Measurements from ENCODE around the gene CDK5RAP2.
"Not testable (repeated sequence)": the region's sequence is repeated elsewhere in the genome, so short reads cannot be mapped to it uniquely, and the experiment has no call there.

Gene CDK5RAP2

GRCh38 chr9:120513825-120514396 lies 66.1 kb downstream of the CDK5RAP2 start:
- DNase-seq (ENCODE audit: low read depth in 2 of 2): no peak

DNA sequence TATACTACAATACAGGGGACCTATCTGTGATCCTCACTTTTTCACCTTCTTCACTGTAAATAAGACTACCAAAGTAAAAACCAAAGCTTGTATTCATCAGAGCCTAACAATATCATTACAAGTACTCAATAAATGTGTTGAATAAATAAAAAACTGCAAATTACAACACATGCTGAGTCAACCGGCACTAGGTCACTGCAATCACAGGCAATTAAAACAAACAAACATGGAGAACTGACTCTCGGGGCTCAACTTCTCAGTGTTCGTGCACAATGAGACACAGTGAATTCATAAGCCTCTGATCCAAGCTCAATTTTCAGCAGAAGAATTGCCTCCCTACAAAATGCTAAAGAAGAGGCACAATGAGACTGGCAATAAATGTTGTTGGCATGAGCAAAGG lies 69.2 kb downstream of the CDK5RAP2 start:
- DNase-seq (ENCODE audit: low read depth in 2 of 2): no peak

DNA sequence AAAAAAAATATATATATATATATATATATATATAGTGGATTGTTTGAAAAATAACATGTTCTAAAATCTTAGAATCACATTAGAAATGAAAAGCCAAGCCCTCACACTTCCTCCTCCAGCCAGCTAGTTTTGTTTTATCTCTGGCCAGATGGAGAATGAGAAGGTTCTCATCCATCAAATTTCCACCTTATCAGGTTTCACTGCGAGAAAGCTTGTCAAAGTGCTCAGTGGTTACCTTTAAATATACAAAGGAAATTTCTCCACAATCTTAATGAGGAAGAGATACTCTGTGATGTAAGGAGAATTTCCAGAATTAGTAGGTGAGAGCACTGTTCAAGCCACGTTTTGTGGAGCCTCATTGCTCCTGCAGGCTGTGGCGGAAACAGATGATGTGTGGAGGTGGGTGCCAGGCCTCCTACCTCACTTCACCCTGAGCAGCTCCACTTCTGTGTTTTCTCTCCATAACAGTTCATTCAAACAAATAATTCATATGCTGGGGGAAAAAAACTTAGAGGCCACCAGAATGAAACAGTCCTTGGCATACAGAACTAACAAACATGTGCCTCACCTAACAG lies 71.9 kb downstream of the CDK5RAP2 start:
- DNase-seq (ENCODE audit: low read depth in 2 of 2): no peak

DNA sequence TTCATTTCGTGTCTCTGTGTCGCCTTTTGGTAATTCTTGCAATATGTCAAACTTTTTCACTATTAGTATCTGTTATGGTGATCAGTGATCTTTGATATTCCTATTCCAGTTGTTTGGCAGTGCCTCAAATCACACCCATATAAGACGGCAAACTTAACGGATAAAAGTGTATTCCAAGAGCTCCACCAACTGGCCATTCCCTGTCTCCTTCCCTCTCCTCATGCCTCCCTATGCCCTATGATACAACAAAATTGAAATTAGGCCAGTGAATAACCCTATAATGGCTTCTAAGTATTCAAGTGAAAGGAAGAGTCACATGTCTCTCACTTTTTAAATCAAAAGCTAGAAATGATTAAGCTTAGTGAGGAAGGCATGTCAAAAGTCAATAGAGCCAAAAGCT lies 74.8 kb downstream of the CDK5RAP2 start:
- DNase-seq (ENCODE audit: low read depth in 2 of 2): no peak

GRCh38 chr9:120500733-120501132 lies 79.2 kb downstream of the CDK5RAP2 start:
- no peak for DNase-seq (ENCODE audit: low read depth in 2 of 2)

DNA sequence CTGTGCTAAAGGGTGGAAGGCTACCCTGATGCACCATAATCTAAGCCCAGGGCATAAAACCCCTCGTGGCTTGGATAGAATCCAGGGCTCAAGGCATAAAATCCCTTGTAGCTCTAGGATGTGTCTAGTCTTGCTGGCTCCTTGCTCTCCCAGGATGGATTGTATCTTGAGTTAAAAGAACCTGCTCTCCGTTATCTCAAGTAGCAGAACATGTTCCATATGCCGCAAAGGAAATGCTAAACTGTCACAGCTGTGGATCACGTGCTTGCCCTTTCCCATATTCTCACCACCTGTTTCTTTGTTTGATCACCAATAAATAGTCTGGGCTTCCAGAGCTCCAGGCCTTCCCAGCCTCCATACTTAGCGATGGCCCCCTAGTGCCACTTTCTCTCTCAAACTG lies 82.1 kb downstream of the CDK5RAP2 start:
- not testable (repeated sequence) for DNase-seq (ENCODE audit: low read depth in 2 of 2)

GRCh38 chr9:120496438-120496837 lies 83.5 kb downstream of the CDK5RAP2 start:
- not testable (repeated sequence) for DNase-seq (ENCODE audit: low read depth in 2 of 2)

DNA sequence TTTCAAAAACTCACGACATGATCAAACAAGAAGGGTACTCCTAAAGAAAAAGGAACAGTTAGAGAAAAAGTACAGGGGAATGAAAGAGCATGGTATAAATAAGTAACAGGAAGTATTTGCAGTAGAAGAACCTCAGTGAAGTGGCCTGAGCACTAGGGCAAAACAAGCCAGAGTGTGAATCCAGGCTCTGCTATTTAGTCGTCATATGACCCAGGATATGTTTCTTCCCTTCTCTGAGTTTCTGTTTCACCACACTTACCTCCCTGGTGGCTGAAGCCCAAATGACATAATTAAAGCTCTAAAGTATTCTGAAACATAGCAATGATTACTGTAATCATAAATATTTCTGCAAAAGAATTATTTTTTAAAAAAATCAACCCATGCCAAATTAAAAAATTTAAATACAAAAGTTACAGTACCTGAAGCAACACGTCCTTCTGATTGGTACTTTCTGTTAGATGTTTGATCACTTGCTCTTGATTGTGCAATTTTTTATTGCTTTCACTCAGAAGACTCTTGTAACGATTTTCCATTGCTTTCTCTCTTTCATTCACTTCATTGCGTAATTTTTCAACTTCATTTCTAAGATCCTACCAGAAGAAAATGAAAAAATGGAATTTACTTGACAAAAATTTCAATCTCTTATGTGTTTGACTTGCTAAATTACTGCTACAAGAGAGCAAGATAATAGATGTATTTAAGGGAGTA lies 88.9 kb downstream of the CDK5RAP2 start:
- no peak for DNase-seq (ENCODE audit: low read depth in 2 of 2)

DNA sequence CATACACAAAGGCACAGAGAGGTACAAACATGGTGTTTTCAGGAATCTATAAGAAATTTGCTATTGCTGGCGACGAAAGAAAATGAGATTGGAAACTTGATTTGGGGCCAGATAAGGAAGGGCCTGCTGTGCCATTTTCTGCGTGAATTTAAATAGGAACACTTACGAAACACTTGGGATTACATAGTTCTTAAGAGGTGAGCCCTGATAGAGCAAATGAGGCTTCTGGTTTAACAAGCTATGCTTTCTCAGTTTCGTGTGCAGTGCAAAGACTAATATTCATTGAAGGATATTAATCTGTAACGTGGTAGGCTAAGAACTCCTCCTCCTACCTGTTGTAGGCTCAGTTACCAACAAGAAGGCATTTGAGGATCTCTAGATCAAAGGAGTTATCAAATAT lies 93.1 kb downstream of the CDK5RAP2 start:
- no peak for DNase-seq (ENCODE audit: low read depth in 2 of 2)

GRCh38 chr9:120486347-120486746 lies 93.6 kb downstream of the CDK5RAP2 start:
- no peak for DNase-seq (ENCODE audit: low read depth in 2 of 2)

DNA sequence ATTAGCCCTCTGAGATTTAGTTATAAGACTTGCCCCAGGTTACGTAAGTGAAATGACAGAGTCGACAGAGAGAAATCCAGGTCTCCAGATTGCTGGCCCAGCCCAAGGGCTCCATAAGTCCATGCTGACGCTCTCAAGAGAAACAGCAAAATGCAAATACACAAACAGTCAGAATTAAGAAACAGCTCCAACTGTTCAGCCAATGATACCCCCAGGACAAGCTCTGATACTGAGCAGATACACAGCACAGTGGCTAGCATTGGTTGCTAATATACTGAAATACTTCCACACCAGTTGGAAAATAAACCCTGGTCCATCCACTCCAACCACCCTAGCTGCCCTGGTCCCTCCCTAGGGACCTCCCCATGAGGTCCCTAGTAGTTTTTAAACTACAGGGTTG lies 94.2 kb downstream of the CDK5RAP2 start:
- no peak for DNase-seq (ENCODE audit: low read depth in 2 of 2)

DNA sequence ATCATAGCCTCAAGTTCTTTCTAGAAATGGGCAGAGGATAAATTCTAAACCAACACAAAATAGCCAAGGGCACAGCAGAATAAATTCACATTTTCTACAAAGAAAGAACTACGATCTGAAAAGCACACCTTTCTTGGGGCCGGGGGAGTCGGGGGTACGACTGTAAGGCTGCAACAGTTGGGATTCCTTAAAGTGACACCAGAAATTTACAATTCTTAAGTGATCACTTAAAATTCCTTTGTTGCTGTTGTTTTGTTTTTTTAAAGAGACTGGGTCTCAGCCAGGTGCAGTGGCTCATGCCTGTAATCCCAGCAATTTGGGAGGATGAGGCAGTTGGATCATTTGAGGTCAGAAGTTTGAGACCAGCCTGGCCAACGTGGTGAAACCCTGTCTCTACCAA lies 95.8 kb downstream of the CDK5RAP2 start:
- no peak for DNase-seq (ENCODE audit: low read depth in 2 of 2)

DNA sequence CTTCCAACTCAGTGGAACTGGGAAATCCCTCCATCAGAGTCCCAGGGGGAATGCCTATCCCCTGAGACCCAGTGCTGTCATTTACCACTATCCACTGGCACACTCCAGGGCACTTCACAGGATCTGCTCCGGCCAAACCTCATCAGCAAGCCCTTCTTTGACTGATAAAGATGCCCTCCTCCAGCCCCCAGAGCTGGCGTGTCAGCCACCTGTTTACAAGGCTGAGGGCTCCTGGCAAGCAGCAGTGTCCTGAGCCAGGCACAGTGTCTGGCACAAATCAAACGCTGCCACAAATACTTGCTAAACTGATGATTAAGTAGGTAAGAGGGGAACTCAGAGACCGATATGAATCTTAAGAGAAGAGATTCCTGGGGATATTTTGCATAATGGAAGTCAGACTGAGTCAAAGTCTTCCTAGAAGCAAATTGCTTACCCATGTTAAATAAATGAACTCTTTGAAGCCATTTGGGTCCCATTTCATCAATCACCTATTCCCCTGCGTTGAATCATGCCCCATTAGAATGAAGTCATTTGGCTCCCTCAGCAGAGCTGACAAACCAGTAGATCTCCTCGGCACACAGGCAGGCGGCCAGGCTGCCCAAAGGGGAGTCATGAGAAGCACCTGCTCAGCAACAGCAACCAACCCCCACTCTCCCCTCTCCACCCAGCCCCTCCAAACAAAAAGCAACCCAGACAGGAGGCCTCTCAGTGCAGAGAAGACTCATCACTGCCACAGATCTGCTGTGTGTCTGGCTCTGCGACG lies 97.4 kb downstream of the CDK5RAP2 start:
- no peak for DNase-seq (ENCODE audit: low read depth in 2 of 2)

- DNase-seq (ENCODE audit: low read depth in 2 of 2): no peak
Measured at GRCh38 chr9:120481846-120482245, 98.1 kb downstream of the CDK5RAP2 start.

DNA sequence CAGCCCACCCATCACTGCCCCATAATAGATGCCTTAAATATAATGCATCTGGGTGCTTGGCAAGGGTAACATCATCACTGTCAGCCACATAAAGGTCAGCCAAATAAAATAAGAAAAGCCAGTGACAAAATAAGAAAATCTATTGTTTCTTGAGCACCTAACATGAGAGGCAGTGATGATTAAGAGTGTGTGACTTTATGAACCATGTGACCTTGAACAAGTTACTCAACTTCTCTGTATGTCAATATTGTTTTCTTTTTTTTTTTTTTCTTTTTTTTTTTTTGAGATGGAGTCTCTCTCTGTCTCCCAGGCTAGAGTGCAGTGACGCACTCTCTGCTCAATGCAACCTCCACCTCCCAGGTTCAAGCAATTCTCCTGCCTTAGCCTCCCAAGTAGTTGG lies 98.7 kb downstream of the CDK5RAP2 start:
- DNase-seq (ENCODE audit: low read depth in 2 of 2): no peak

- DNase-seq (ENCODE audit: low read depth in 2 of 2): no peak
Measured at GRCh38 chr9:120480707-120481106, 99.3 kb downstream of the CDK5RAP2 start.

DNA sequence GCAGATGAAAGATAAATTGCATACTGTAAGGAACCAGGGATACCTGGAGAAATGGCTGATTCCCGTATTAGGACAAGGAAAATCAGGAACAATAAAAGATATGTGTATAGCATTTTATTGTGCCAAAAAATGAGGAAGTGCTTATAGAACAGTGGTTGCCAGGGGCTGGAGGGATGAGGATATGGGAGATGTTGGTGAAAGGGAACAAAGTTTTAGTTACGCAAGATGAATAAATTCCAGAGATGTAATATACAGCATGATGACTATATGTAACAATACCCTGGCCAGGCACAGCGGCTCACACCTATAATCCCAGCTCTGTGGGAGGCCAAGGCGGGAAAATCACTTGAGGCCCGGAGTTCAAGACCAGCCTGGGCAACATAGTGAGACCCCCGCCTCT lies 101.8 kb downstream of the CDK5RAP2 start:
- DNase-seq (ENCODE audit: low read depth in 2 of 2): no peak

GRCh38 chr9:120477534-120478001 lies 102.4 kb downstream of the CDK5RAP2 start:
- peak; percentile 1 to 15 for DNase-seq (ENCODE audit: low read depth in 2 of 2)

GRCh38 chr9:120475341-120475740 lies 104.6 kb downstream of the CDK5RAP2 start:
- DNase-seq (ENCODE audit: low read depth in 2 of 2): no peak

- no peak for DNase-seq (ENCODE audit: low read depth in 2 of 2)
Measured at GRCh38 chr9:120474591-120475243, 105.2 kb downstream of the CDK5RAP2 start.

DNA sequence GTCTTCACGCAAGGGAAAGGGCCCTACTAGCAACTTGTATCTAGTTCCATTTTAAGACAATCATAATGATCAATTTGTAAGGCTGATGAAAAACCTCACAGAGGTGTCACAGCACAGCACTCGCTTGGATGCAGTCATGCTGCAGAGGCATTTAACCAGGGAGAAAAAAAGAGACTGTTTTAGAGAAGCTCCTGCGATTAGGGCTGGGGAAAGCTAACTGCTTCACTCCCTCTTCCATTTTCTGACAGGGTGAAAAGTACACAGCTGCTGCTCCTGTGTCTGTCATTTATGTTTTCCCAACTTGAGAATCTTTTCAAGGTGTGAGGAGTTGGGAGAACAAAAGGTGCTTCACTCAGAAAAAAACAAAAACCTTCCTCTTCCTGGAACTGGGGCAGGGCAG lies 106.4 kb downstream of the CDK5RAP2 start:
- DNase-seq (ENCODE audit: low read depth in 2 of 2): no peak

Measured in stimulated activated CD4-positive, alpha-beta T cell treated with anti-CD3 and anti-CD28 coated beads, Interleukin-4, amount 100 ng/mL, for 48 hours (primary cell).